ENCODE measurements around the gene INPP5F.

INPP5F gene

DNA sequence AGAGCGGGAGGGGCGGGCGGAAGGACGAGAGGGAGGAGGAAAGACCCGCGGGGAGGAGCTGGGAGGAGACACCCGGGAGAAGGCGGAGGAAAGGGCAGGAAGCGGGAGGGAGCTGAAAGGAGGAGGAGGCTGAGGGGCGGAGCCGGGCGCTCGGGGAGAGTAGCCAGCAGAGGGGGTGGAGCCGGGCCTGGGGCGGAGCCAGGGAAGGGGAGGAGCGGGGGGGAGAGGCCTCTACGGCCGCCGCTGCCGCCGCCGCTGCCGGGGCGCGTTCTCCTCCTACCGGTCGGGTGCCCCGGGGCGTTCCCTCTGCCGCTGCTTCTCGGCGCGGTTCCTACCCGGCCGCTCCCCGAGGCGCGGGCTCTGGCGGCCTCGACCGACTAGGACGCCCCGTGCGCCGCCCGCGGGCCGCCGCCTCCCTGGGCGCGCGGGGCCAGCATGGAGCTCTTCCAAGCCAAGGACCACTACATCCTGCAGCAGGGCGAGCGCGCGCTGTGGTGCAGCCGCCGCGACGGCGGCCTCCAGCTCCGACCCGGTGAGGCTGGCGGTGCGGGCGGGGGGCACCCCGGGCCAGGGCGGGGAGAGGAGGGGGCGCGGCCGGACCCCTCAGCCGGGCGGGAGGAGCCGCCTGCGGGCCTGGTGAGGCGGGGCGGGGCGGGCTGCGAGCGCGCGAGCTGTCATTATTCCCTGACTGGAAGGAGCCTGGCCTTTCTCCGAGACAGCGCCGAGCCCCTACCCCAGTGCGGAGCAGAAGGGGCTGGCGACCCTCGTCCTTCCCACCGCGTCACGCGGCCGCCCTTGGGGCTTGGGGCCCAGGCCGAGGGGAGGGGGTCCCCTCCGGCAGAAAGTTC is at the start of gene INPP5F:
Gene INPP5F, plus strand, starts transcription at position 223 of the 848 bp plus-strand sequence. Its CDS starts 213 bp downstream, at position 436.
- peak; percentile 97 for DNase-seq

DNA sequence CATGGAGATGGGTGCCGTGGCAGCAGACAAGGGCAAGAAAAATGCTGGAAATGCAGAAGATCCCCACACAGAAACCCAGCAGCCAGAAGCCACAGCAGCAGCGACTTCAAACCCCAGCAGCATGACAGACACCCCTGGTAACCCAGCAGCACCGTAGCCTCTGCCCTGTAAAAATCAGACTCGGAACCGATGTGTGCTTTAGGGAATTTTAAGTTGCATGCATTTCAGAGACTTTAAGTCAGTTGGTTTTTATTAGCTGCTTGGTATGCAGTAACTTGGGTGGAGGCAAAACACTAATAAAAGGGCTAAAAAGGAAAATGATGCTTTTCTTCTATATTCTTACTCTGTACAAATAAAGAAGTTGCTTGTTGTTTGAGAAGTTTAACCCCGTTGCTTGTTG is 48.7 kb upstream of the INPP5F start:
- DNase-seq: no peak

- no peak for DNase-seq
Observed at GRCh38 chr10:119677904-119678755, 47.7 kb upstream of the INPP5F start.

DNA sequence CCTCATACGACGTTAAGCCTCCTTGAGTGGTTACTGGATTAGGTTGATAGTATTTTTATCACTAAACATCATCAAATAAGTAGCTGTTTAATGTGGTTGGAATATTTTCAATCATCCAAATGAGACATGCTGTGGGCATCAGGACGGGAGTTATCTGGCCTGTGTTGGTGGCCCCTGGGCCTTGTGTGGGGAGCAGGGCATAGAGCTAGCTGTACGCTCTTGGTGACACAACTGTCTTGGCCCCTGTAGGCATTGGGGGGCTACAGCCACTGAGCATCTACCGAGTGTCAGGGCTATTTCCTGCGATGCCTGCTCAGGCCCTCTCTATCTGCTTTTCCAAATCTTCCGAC is 46.4 kb upstream of the INPP5F start:
- no peak for DNase-seq

DNA sequence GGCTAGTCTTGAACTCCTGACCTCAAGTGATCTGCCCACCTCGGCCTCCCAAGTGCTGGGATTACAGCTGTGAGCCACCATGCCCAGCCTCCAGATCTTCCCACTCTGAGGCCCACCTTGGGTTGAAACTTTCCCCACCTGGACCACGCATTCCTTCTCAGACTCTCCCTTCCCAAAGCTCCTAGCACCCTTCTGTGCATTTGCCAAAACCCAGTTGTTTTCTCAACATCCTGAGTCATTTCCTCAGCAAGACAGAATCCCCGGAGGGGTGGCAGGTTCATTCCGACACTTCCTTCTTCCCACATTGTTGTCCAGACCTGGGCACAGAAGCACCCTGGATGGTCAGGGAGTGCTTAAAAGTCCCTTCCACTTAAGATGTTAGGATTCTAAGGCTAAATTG is 45.8 kb upstream of the INPP5F start:
- DNase-seq: no peak

- no peak for DNase-seq
Observed at GRCh38 chr10:119680650-119681081, 45.2 kb upstream of the INPP5F start.

GRCh38 chr10:119686465-119687191 is 39.2 kb upstream of the INPP5F start:
- DNase-seq: peak; percentile 56

DNA sequence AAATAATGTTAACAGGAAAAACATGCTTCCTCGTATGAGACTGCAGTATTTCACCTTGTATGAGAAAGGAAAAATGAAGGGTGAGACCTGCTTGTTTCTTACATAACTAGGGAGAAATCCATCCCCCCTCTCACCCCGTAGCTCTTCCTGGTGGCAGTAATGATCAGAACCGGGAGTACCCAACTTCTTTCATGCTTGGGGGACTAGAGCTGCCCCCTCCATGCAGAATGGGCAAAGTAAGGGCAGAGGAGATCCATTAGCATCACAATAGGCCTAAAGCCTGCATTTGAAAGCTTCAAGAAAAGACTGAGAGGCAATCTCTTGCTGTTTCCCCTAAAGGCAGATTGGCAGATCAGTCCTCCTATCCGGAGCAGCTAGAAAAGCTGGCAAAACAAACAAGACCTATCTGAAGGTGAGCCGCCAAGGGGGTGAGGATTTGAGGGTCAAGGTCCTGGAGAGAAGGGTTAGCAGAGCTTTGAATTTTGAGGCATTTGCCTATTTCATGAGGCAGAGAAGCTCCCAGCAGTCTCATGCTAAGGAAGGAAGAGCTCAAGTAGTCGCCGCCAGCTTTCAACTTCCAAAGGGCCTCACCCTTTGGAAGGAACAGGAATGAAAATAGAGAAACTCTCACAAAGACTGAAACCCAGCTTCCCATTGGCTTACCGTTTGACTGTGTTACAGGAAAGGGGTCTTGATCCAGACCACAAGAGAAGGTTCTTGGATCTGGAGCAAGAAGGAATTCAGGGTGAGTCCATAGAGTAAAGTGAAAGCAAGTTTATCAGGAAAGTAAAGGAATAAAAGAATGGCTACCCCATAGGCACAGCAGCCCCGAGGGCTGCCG is 38.4 kb upstream of the INPP5F start:
- no peak for DNase-seq

- no peak for DNase-seq
Observed at GRCh38 chr10:119688033-119688508, 37.8 kb upstream of the INPP5F start.

- no peak for DNase-seq
Observed at GRCh38 chr10:119689016-119689580, 36.8 kb upstream of the INPP5F start.

GRCh38 chr10:119691726-119692125 is 34.1 kb upstream of the INPP5F start:
- no peak for DNase-seq

DNA sequence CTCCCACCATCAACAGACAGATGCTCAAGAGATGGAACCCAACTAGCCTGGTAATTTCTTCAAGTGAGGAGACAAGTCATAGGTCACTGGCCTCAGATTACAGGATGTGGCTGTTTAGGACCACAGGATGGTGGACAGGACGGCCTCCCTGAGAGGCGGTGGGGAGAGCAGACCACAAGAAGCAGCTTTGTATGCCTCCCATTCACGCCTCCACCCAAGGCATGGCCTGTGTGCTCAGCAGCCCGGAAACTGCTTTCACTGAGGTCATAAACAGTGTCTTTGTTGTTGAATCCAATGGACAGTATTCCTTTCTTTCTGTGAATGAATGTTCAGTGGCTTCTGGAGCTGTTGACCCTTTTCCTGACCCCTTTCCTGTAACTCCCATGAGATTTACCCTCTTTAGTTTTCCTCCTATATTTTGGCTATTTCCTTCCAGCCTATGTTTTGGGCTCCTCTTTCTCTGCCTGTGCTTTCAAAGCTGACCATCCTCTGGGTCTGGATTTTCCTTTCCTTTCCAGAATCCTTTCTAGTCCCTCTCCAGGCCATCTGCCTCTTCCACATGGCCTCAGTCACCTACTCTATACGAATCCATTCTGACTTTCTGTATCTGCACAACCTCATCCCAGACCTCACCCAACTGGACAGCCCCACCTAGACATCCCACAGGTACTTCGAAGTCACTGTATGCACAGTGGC is 32.4 kb upstream of the INPP5F start:
- no peak for DNase-seq

DNA sequence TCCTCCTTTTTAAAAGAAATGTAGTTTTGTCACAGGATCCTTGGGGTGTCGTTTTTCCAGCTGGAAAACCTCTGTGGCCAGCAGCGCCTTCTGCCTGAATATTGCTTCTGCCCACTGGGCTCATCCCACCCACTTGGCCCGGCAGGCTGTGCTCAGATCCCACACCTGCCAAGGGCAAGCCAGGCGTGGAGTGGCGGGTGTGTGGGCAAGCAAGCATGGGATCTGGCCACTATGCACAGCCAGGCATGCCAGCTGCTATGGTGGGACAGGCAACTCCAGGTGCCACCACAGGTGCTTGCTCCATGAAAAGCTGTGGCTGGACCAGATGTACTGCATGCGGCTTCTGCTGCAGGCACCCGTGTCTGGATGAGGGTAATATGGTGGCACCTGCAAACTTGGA is 31.2 kb upstream of the INPP5F start:
- DNase-seq: no peak

- DNase-seq: no peak
Observed at GRCh38 chr10:119700321-119700954, 25.4 kb upstream of the INPP5F start.

- DNase-seq: no peak
Observed at GRCh38 chr10:119701861-119702260, 24.0 kb upstream of the INPP5F start.

GRCh38 chr10:119702583-119702982 is 23.3 kb upstream of the INPP5F start:
- DNase-seq: no peak

- DNase-seq: no peak
Observed at GRCh38 chr10:119703903-119704508, 21.8 kb upstream of the INPP5F start.

DNA sequence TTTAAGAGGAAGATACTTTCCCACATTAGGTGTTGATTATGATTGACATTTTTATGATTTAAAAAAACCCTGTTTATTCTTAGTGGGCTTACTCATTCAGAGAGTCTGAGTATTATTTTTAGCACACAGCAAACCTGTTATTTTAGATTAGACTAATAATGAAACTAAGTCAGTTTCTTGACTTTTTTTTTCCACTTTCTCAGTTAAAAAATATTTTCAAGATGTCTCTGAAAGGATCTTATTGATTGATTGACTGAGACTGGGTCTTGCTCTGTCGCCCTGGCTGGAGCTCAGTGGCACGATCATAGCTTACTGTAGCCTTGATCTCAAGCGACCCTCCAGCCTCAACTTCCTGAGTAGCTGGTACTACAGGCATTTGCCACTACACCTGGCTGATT is 20.4 kb upstream of the INPP5F start:
- no peak for DNase-seq

GRCh38 chr10:119706521-119707278 is 19.1 kb upstream of the INPP5F start:
- DNase-seq: no peak
